ENCODE data around the gene USH1C. TPM values are rescaled to one million over a fixed set of nuclear protein-coding genes. Genes with fewer than 3 reads are reported as not detected.

USH1C gene
- total RNA-seq, 1 donor from 2014 or later, result not detected

- Histone ChIP-seq H3K27me3 (no peaks in the 10 kb centered on the region), H3K36me3 (no peaks in the 10 kb centered on the region), H3K4me3 (no peak overlapping the region), H3K9me3 (no peaks in the 10 kb centered on the region), H3K27ac (peak overlapping the region; percentile 34 to 54), H3K4me1 (peaks cover 8 to 12% of the 10 kb centered on the region in 2 donors)
- TF ChIP-seq, protein P1, sequence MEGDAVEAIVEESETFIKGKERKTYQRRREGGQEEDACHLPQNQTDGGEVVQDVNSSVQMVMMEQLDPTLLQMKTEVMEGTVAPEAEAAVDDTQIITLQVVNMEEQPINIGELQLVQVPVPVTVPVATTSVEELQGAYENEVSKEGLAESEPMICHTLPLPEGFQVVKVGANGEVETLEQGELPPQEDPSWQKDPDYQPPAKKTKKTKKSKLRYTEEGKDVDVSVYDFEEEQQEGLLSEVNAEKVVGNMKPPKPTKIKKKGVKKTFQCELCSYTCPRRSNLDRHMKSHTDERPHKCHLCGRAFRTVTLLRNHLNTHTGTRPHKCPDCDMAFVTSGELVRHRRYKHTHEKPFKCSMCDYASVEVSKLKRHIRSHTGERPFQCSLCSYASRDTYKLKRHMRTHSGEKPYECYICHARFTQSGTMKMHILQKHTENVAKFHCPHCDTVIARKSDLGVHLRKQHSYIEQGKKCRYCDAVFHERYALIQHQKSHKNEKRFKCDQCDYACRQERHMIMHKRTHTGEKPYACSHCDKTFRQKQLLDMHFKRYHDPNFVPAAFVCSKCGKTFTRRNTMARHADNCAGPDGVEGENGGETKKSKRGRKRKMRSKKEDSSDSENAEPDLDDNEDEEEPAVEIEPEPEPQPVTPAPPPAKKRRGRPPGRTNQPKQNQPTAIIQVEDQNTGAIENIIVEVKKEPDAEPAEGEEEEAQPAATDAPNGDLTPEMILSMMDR (IDR thresholded peaks at IDR 0.05), result no peak
- intact Hi-C loops (cut with DNase I), result no loop called here
- DNase-seq (ENCODE audit: low spot score in 2 of 2), result no peak
These were observed 36.4 kb downstream of the USH1C start for GRCh38 chr11:17507773-17508172.

DNA sequence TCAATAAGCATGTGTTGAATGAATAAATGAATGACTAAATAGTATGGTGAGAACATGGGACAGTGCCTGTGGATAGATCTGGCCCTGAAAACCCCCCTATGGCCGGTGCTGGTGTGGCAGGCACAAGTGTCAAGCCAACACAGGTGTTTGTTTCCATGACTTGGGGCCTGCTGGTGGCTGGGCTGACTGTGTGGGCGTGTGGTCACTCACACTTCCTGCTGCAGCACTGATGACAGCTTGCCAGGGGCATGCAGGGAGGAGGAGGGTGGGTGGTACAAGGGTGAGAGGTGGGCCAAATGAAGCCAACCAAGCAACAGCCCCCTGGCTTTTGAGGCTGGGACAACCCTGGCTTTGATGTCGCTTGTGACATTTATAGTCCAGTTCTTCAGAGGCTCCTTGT, 37.3 kb downstream of the USH1C start:
- Histone ChIP-seq H3K9me3 (no peaks in the 10 kb centered on the region), H3K4me1 (peaks cover 8 to 12% of the 10 kb centered on the region in 2 donors), H3K4me3 (no peak overlapping the region), H3K36me3 (no peaks in the 10 kb centered on the region), H3K27ac (no peak overlapping the region), H3K27me3 (no peaks in the 10 kb centered on the region)
- DNase-seq (ENCODE audit: low spot score in 2 of 2), result no peak
- TF ChIP-seq, protein P1 (IDR thresholded peaks at IDR 0.05), result no peak
- intact Hi-C loops (cut with DNase I), result no loop called here

DNA sequence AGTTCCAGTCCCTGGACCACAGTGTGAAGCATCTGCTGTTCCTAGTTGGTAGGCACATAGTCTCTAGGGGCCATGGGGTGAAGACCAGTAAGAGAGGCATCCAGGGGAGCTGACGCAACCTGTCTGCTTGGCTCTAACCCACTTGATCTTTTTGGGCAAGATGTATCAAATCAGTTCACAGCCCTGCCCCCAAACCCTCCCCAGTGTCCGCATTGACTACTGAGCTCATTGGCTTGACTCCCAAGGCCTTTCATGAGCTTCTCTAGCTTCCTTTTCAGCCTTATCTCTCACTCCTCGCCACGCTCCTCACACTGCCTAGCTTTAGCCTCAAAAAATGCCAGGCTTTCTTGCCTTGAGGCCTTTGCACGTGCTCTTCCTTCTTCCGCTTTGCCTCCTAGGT, 37.9 kb downstream of the USH1C start:
- H3K36me3 ChIP-seq, result no peaks in the 10 kb centered on the region
- TF ChIP-seq, protein P1 (IDR thresholded peaks at IDR 0.05), result no peak
- intact Hi-C loops (cut with DNase I), result no loop called here
- DNase-seq (ENCODE audit: low spot score in 2 of 2), result no peak
- H3K4me1 ChIP-seq, result peaks cover 8 to 12% of the 10 kb centered on the region in 2 donors
- H3K9me3 ChIP-seq, result no peaks in the 10 kb centered on the region
- H3K27ac ChIP-seq, result no peak overlapping the region
- no peaks in the 10 kb centered on the region for H3K27me3 ChIP-seq
- H3K4me3 ChIP-seq, result no peak overlapping the region

DNA sequence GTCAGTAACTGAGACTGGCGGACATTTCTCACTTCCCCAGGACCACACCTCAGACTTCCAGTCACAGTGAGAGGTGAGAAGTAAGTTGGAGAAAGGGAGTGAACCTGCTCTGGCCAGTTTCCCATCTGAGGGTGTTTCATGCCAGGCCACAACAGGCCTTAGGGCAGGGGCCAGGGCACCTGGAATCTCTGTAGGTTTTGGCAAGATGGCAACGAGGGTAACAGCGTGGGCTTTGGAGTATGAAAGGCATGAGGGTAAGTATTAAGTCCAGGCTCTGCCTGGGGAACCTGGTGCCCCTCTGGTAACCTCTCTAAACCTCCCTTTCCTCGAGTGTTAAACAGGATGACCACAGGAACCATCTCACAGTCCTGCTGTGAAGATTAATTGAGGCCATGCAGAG, 39.1 kb downstream of the USH1C start:
- no peaks in the 10 kb centered on the region for H3K27me3 ChIP-seq
- no peak overlapping the region for H3K4me3 ChIP-seq
- TF ChIP-seq, protein P1 (IDR thresholded peaks at IDR 0.05), result no peak
- H3K9me3 ChIP-seq, result no peaks in the 10 kb centered on the region
- peaks cover 8 to 12% of the 10 kb centered on the region in 2 donors for H3K4me1 ChIP-seq
- intact Hi-C loops (cut with DNase I), result no loop called here
- no peak overlapping the region for H3K27ac ChIP-seq
- no peak for DNase-seq (ENCODE audit: low spot score in 2 of 2)
- H3K36me3 ChIP-seq, result no peaks in the 10 kb centered on the region

- TF ChIP-seq, protein P1 (IDR thresholded peaks at IDR 0.05), result peak; percentile 72 to 94 (median 85)
- intact Hi-C loops (cut with DNase I), result loop anchor here (1.0 kb wide), 1 partner anchor 120 kb away; no protein-coding TSS in a partner anchor
- H3K9me3 ChIP-seq, result no peaks in the 10 kb centered on the region
- H3K27me3 ChIP-seq, result no peaks in the 10 kb centered on the region
- no peaks in the 10 kb centered on the region for H3K36me3 ChIP-seq
- no peak overlapping the region for H3K4me3 ChIP-seq
- no peak overlapping the region for H3K27ac ChIP-seq
- H3K4me1 ChIP-seq, result peaks cover 8 to 12% of the 10 kb centered on the region in 2 donors
- DNase-seq (ENCODE audit: low spot score in 2 of 2), result peak in 1 of 2 donors; percentile 87
These were observed 39.7 kb downstream of the USH1C start for GRCh38 chr11:17504330-17505107.
